H1 (cell line): ENCODE results near the gene TSPEAR. TPM values are rescaled to one million over a fixed set of nuclear protein-coding genes. Genes with fewer than 3 reads are reported as not detected.

Source experiments
- CTCF ChIA-PET: fragments of 300-600 bp; sonication (Branson Sonifier 250); formaldehyde crosslinking; loops from one replicate; lab custom pipeline; 2021; ENCODE audit not compliant: partially characterized antibody; lab: Charles Lee
- POLR2A ChIA-PET: fragments of 300-600 bp; sonication (Branson Sonifier 250); formaldehyde crosslinking; loops from one replicate; lab custom pipeline; 2021; ENCODE audit warnings: inconsistent platforms; ENCODE audit not compliant: partially characterized antibody; lab: Charles Lee
- DNase-seq, 2 experiments: peaks; one replicate each; pipeline versions ENCODE4 v3.0.0 to v3.0.0-alpha.2; 2010 to 2022; ENCODE audit warnings: low spot score in 2 of 2, low read depth in 1 of 2, mixed read lengths in 1 of 2
- FAIRE-seq: peaks from 2 replicates; lab custom pipeline; 2011; peaks lifted over from hg19 to GRCh38; lab: Jason Lieb, UNC
- H2AFZ ChIP-seq: 2 replicates; pipeline ENCODE4 v1.8.1; 2012; ENCODE audit warnings: low read length, inconsistent platforms
- H2AK5ac ChIP-seq: 2 replicates; pipeline ENCODE4 v1.6.1; 2013; ENCODE audit warnings: low read depth, low read length
- H2BK120ac ChIP-seq: replicated peaks from 2 replicates; pipeline ENCODE3; 2013; ENCODE audit warnings: low read depth, low read length, inconsistent platforms
- H2BK12ac ChIP-seq: 2 replicates; pipeline ENCODE4 v1.6.1; 2013; ENCODE audit warnings: low read depth, low read length
- H2BK15ac ChIP-seq: 2 replicates; pipeline ENCODE4 v1.6.1; 2013; ENCODE audit warnings: low read length
- H2BK20ac ChIP-seq: 2 replicates; pipeline ENCODE4 v1.6.1; 2013; ENCODE audit warnings: low read length
- H2BK5ac ChIP-seq: 2 replicates; pipeline ENCODE4 v1.6.1; 2013; ENCODE audit warnings: low read depth, low read length
- H3K14ac ChIP-seq: 2 replicates; pipeline ENCODE4 v1.6.1; 2013; ENCODE audit warnings: inconsistent platforms; ENCODE audit not compliant: insufficient read length
- H3K18ac ChIP-seq: 2 replicates; pipeline ENCODE4 v1.6.1; 2013; ENCODE audit warnings: low read length; ENCODE audit errors: extremely low read depth
- H3K23ac ChIP-seq: 2 replicates; pipeline ENCODE4 v1.6.1; 2013; ENCODE audit warnings: inconsistent platforms; ENCODE audit not compliant: insufficient read length
- H3K23me2 ChIP-seq: 2 replicates; pipeline ENCODE4 v1.6.1; 2013; ENCODE audit warnings: low read depth, low read length
- H3K27ac ChIP-seq: 2 replicates; pipeline ENCODE4 v1.6.1; 2011; ENCODE audit warnings: low read depth, low read length, inconsistent platforms
- H3K27me3 ChIP-seq, 4 experiments: replicated peaks in 1 of 4; 1 replicate in 1 of 4; 2 replicates in 3 of 4; pipeline versions ENCODE4 v1.6.1 to v1.8.1; 2011 to 2013; ENCODE audit warnings: low read length in 3 of 4, mild to moderate bottlenecking in 3 of 4, inconsistent platforms in 2 of 4, mixed read lengths in 2 of 4, moderate library complexity in 1 of 4; ENCODE audit not compliant: control insufficient read depth in 3 of 4, insufficient read depth in 3 of 4; ENCODE audit errors: extremely low read depth in 1 of 4
- H3K36me3 ChIP-seq, 4 experiments: 2 replicates each; pipeline versions ENCODE4 v1.6.1 to v1.8.1; 2011 to 2013; ENCODE audit warnings: mild to moderate bottlenecking in 4 of 4, low read length in 3 of 4, moderate library complexity in 2 of 4, control low read depth in 1 of 4, inconsistent platforms in 1 of 4; ENCODE audit not compliant: insufficient read depth in 4 of 4, control insufficient read depth in 2 of 4
- H3K4ac ChIP-seq: replicated peaks from 2 replicates; pipeline ENCODE3; 2013; ENCODE audit warnings: low read length, low read depth, mixed read lengths, inconsistent platforms; ENCODE audit not compliant: insufficient read length
- H3K4me1 ChIP-seq, 4 experiments: replicated peaks in 1 of 4; 1 replicate in 1 of 4; 2 replicates in 3 of 4; pipeline versions ENCODE4 v1.6.1 to v1.8.1; 2011 to 2013; ENCODE audit warnings: low read length in 3 of 4, inconsistent platforms in 2 of 4, mixed read lengths in 1 of 4; ENCODE audit not compliant: insufficient read depth in 4 of 4, control insufficient read depth in 3 of 4
- H3K4me2 ChIP-seq, 2 experiments: 2 replicates each; pipeline versions ENCODE4 v1.6.1 to v1.8.1; 2011 to 2013; ENCODE audit warnings: low read depth in 2 of 2, low read length in 2 of 2, control low read depth in 1 of 2, inconsistent platforms in 1 of 2, mild to moderate bottlenecking in 1 of 2; ENCODE audit not compliant: insufficient read depth in 1 of 2
- H3K4me3 ChIP-seq, 4 experiments: fragments of 200-600, 300-600 bp in 1 of 4; sonication (generic), shearing (Covaris generic), sonication (Bioruptor Twin) in 1 of 4; 2 replicates each; pipeline versions ENCODE4 v1.5.1 to v1.8.1; 2011 to 2016; ENCODE audit warnings: low read length in 4 of 4, low read depth in 3 of 4, control low read depth in 2 of 4, inconsistent platforms in 2 of 4, mild to moderate bottlenecking in 2 of 4, mixed read lengths in 1 of 4, moderate library complexity in 1 of 4; ENCODE audit not compliant: insufficient read depth in 2 of 4; ENCODE audit errors: extremely low read depth in 1 of 4
- H3K56ac ChIP-seq: replicated peaks from 2 replicates; pipeline ENCODE3; 2013; ENCODE audit warnings: low read depth, mild to moderate bottlenecking, mixed read lengths, low read length, inconsistent platforms; ENCODE audit not compliant: insufficient read length
- H3K79me1 ChIP-seq: 2 replicates; pipeline ENCODE4 v1.6.1; 2013; ENCODE audit warnings: low read depth, low read length, control low read depth
- H3K79me2 ChIP-seq, 2 experiments: 2 replicates each; pipeline versions ENCODE4 v1.6.1 to v1.8.1; 2012 to 2013; ENCODE audit warnings: low read length in 2 of 2, mild to moderate bottlenecking in 2 of 2, inconsistent platforms in 1 of 2; ENCODE audit not compliant: insufficient read depth in 2 of 2, control insufficient read depth in 1 of 2
- H3K9ac ChIP-seq, 4 experiments: replicated peaks in 1 of 4; 1 replicate in 1 of 4; 2 replicates in 3 of 4; pipeline versions ENCODE4 v1.6.1 to v1.8.1; 2011 to 2013; ENCODE audit warnings: low read depth in 3 of 4, low read length in 3 of 4, control low read depth in 2 of 4, mild to moderate bottlenecking in 2 of 4, moderate library complexity in 2 of 4, inconsistent platforms in 1 of 4; ENCODE audit errors: extremely low read depth in 1 of 4
- H3K9me3 ChIP-seq, 2 experiments: 2 replicates each; pipeline versions ENCODE4 v1.6.1 to v1.8.1; 2012 to 2013; ENCODE audit warnings: mild to moderate bottlenecking in 2 of 2, moderate library complexity in 2 of 2, control low read depth in 1 of 2, inconsistent platforms in 1 of 2, low read depth in 1 of 2, low read length in 1 of 2, mixed read lengths in 1 of 2; ENCODE audit not compliant: insufficient read depth in 2 of 2
- H4K20me1 ChIP-seq, 2 experiments: replicated peaks in 1 of 2; 2 replicates each; pipeline versions ENCODE3 to v1.8.1; 2011 to 2013; ENCODE audit warnings: inconsistent platforms in 2 of 2, low read length in 2 of 2, mild to moderate bottlenecking in 1 of 2; ENCODE audit not compliant: insufficient read depth in 2 of 2, control insufficient read depth in 1 of 2
- H4K5ac ChIP-seq: 2 replicates; pipeline ENCODE4 v1.6.1; 2013; ENCODE audit warnings: low read length, low read depth, mixed read lengths, inconsistent platforms; ENCODE audit not compliant: insufficient read length
- H4K8ac ChIP-seq: 2 replicates; pipeline ENCODE4 v1.8.0; 2013; ENCODE audit warnings: mild to moderate bottlenecking, moderate library complexity, low read length, inconsistent platforms; ENCODE audit not compliant: insufficient read depth; ENCODE audit errors: extremely low read depth
- H4K91ac ChIP-seq: replicated peaks from 2 replicates; pipeline ENCODE3; 2013; ENCODE audit warnings: low read length, mixed read lengths, inconsistent platforms; ENCODE audit not compliant: insufficient read length
- BCL11A ChIP-seq, 2 experiments: IDR thresholded peaks; one replicate each; pipeline ENCODE4 v1.6.1; 2011; ENCODE audit warnings: low read depth in 2 of 2, low read length in 2 of 2, mild to moderate bottlenecking in 2 of 2
- E2F6 ChIP-seq: IDR thresholded peaks from 2 replicates; pipeline ENCODE4 v1.6.1; 2012; ENCODE audit warnings: inconsistent platforms
- FOSL1 ChIP-seq: IDR thresholded peaks from 2 replicates; pipeline ENCODE4 v1.6.1; 2011; ENCODE audit warnings: mild to moderate bottlenecking, low read depth, low read length, moderate library complexity; ENCODE audit not compliant: insufficient read depth
- GABPA ChIP-seq: IDR thresholded peaks from 2 replicates; pipeline ENCODE4 v1.6.1; 2011; ENCODE audit warnings: mild to moderate bottlenecking, low read length, moderate library complexity, borderline replicate concordance; ENCODE audit not compliant: insufficient read depth
- HDAC2 ChIP-seq, 2 experiments: fragments of 300-600 bp in 1 of 2; sonication (generic) in 1 of 2; IDR thresholded peaks; 2 replicates each; pipeline ENCODE4 v1.6.1; 2011 to 2012; ENCODE audit warnings: low read depth in 2 of 2, low read length in 2 of 2, mild to moderate bottlenecking in 2 of 2, moderate library complexity in 2 of 2, borderline replicate concordance in 1 of 2, inconsistent platforms in 1 of 2
- PHF8 ChIP-seq: fragments of 200-600 bp; sonication (generic); conservative IDR thresholded peaks from 2 replicates; pipeline ENCODE4 v1.7.1; 2012; ENCODE audit warnings: low read depth, mild to moderate bottlenecking, inconsistent platforms, low read length, moderate library complexity
- RNF2 ChIP-seq: fragments of 200-900, 300-1000 bp; sonication (generic); IDR thresholded peaks from 2 replicates; pipeline ENCODE4 v1.7.1; 2016; ENCODE audit warnings: borderline replicate concordance, low read depth, mild to moderate bottlenecking, antibody characterized with exemption, low read length; ENCODE audit not compliant: poor library complexity, severe bottlenecking; ENCODE audit errors: missing control alignments
- SIX5 ChIP-seq: IDR thresholded peaks from 2 replicates; pipeline ENCODE4 v1.6.1; 2011; ENCODE audit warnings: mild to moderate bottlenecking, low read depth, low read length
- SP2 ChIP-seq: IDR thresholded peaks from 2 replicates; pipeline ENCODE4 v1.6.1; 2012; ENCODE audit warnings: mild to moderate bottlenecking, low read length, inconsistent platforms
- SUZ12 ChIP-seq: fragments of 200-600 bp; sonication (generic); IDR thresholded peaks from 2 replicates; pipeline ENCODE4 v1.6.1; 2012; ENCODE audit warnings: mild to moderate bottlenecking, inconsistent platforms, low read length, moderate library complexity, mixed read lengths
- WGBS, 2 experiments: shearing (Covaris generic) in 1 of 2; methylation state at CpG; one replicate each; pipeline versions ENCODE4 v1.1.6 to v1.1.7; 2013 to 2015; ENCODE audit warnings: low lambda C conversion rate in 2 of 2, mixed read lengths in 2 of 2, inconsistent platforms in 1 of 2, low coverage in 1 of 2, missing lambda C conversion rate in 1 of 2; ENCODE audit not compliant: insufficient replicate concordance in 2 of 2, insufficient coverage in 1 of 2, insufficient read length in 1 of 2; ENCODE audit errors: extremely low coverage in 1 of 2, missing lambda C conversion rate in 1 of 2; 5-methylcytosine and 5-hydroxymethylcytosine counted together
- polyA plus RNA-seq, 7 experiments: library from polyadenylated mRNA; depleted of rRNA in 3 of 7; stranded (reverse) in 5 of 7; unstranded in 2 of 7; fragments of >200 nt in 5 of 7; fragments of 200-250 nt in 2 of 7; gene quantifications; 1 replicate in 5 of 7; 2 replicates in 1 of 7; 4 replicates in 1 of 7; pipeline versions ENCODE4 v1.2.1 to v1.2.3, GENCODE V29; 2011 to 2013; ENCODE audit warnings: missing spikeins in 2 of 7, mixed read lengths in 2 of 7
- total RNA-seq: library from RNA; stranded (reverse); fragmentation: NEBNext Ultra II Directional; extraction: Animal tissue kit (Norgen Biotek cat#: 25700); gene quantifications from 2 replicates; pipeline ENCODE4 v1.2.1, GENCODE V29; 2021

TSPEAR gene
- total and polyA plus RNA-seq, 2 of the 8 experiments (the other 6 are each of a cell fraction or from before 2014, with no cell fraction given): 0.58 to 0.89 TPM

- Histone ChIP-seq H2AFZ (no peak overlapping the region), H3K4me2 (no peak overlapping the region), H4K20me1 (peaks cover 3 to 6% of the 10 kb centered on the region in 2 experiments), H2AK5ac (no peak overlapping the region), H4K91ac (no peak overlapping the region), H3K27ac (no peak overlapping the region), H3K27me3 (no peaks in the 10 kb centered on the region), H4K8ac (no peak overlapping the region), H3K23ac (no peak overlapping the region), H2BK5ac (no peak overlapping the region), H3K18ac (no peak overlapping the region), H3K4me3 (no peak overlapping the region), H3K79me1 (no peaks in the 10 kb centered on the region), H2BK20ac (no peak overlapping the region), H3K4ac (no peak overlapping the region), H4K5ac (no peak overlapping the region), H3K23me2 (0 out of 2 replicates have a peak, but pooled peaks cover 2% of the 10 kb centered on the region), H3K9ac (no peak overlapping the region), H3K36me3 (peaks cover 0 to 8% (median 8%) of the 10 kb centered on the region in 4 experiments; a peak in 4 of 8 replicates), H2BK12ac (no peak overlapping the region), H3K9me3 (no peaks in the 10 kb centered on the region), H3K79me2 (no peaks in the 10 kb centered on the region), H2BK120ac (no peak overlapping the region), H2BK15ac (no peak overlapping the region), H3K4me1 (no peaks in the 10 kb centered on the region; a peak in 3 of 7 replicates), H3K56ac (no peak overlapping the region), H3K14ac (no peak overlapping the region)
- DNase-seq (no peak), FAIRE-seq (no peak)
- WGBS, 2 experiments: 92% methylated on average over 9 of the region's 9 CpGs; no CpG with 5 or more reads in 1 of the 2 experiments
- ChIA-PET POLR2A (interaction anchor here (1.1 to 1.7 kb wide), 2 partner anchors 15 to 72 kb away, joined by 3 to 4 read pairs; no protein-coding TSS in a partner anchor), CTCF (interaction anchor here (1.0 to 1.1 kb wide), 2 partner anchors 19 to 41 kb away, joined by 3 read pairs; no protein-coding TSS in a partner anchor)
- TF ChIP-seq SP2 (no peak), GABPA (no peak), FOSL1 (no peak), BCL11A (IDR thresholded peaks at IDR 0.05; ENCODE audit: low read depth in 2 of 2, low read length in 2 of 2) (no peak), E2F6 (no peak), HDAC2 (IDR thresholded peaks at IDR 0.05; ENCODE audit: borderline replicate concordance in 1 of 2, low read depth in 2 of 2, low read length in 2 of 2) (no peak), RNF2 (no peak), SUZ12 (no peak), SIX5 (no peak), PHF8 (no peak)
Measured at GRCh38 chr21:44508426-44508710, 203.0 kb downstream of the TSPEAR start.
